ENCODE measurements around the gene HBP1. TPM values are rescaled to one million over a fixed set of nuclear protein-coding genes. Genes with fewer than 3 reads are reported as not detected.

HBP1 gene
- polyA plus RNA-seq, 4 donors, result 25.1 to 82.6 (median 36.7) TPM

- 70 to 91% (median 79%) methylated on average over 3 of the region's 3 CpGs for WGBS, 3 donors
- Histone ChIP-seq H3K27ac (ENCODE audit: low read depth in 1 of 3, low read length in 2 of 3) (no peak overlapping the region), H3K9me3 (ENCODE audit: control insufficient read depth in 2 of 2, insufficient read depth in 1 of 2, low read depth in 1 of 2, low read length in 1 of 2) (no peaks in the 10 kb centered on the region), H3K4me1 (ENCODE audit: control insufficient read depth in 3 of 3, insufficient read depth in 2 of 3, low read depth in 1 of 3, low read length in 2 of 3) (no peaks in the 10 kb centered on the region), H3K27me3 (ENCODE audit: control insufficient read depth in 3 of 3, insufficient read depth in 3 of 3, low read length in 3 of 3) (no peaks in the 10 kb centered on the region), H3K4me3 (ENCODE audit: low read depth in 1 of 3, low read length in 3 of 3) (no peak overlapping the region), H3K36me3 (ENCODE audit: control insufficient read depth in 3 of 3, insufficient read depth in 2 of 3, low read depth in 1 of 3, low read length in 3 of 3) (peaks cover 2 to 35% (median 18%) of the 10 kb centered on the region in 3 donors)
- FAIRE-seq (no peak), DNase-seq (no peak)
These were observed 37.9 kb downstream of the HBP1 start for GRCh38 chr7:107206706-107207105.

GRCh38 chr7:107207459-107207858 lies 38.7 kb downstream of the HBP1 start:
- no peaks in the 10 kb centered on the region for H3K27me3 ChIP-seq (ENCODE audit: control insufficient read depth in 3 of 3, insufficient read depth in 3 of 3, low read length in 3 of 3)
- 97 to 98% (median 98%) methylated on average over 5 of the region's 5 CpGs for WGBS, 3 donors
- no peak for FAIRE-seq

GRCh38 chr7:107208024-107208521 lies 39.3 kb downstream of the HBP1 start:
- FAIRE-seq (no peak), DNase-seq (no peak)
- Histone ChIP-seq H3K27me3 (ENCODE audit: control insufficient read depth in 3 of 3, insufficient read depth in 3 of 3, low read length in 3 of 3) (no peaks in the 10 kb centered on the region), H3K4me1 (ENCODE audit: control insufficient read depth in 3 of 3, insufficient read depth in 2 of 3, low read depth in 1 of 3, low read length in 2 of 3) (no peaks in the 10 kb centered on the region), H3K36me3 (ENCODE audit: control insufficient read depth in 3 of 3, insufficient read depth in 2 of 3, low read depth in 1 of 3, low read length in 3 of 3) (peaks cover 2 to 35% (median 13%) of the 10 kb centered on the region in 3 donors), H3K9me3 (ENCODE audit: control insufficient read depth in 2 of 2, insufficient read depth in 1 of 2, low read depth in 1 of 2, low read length in 1 of 2) (peaks cover 0 to under 1% of the 10 kb centered on the region in 2 donors), H3K4me3 (ENCODE audit: low read depth in 1 of 3, low read length in 3 of 3) (no peak overlapping the region), H3K27ac (ENCODE audit: low read depth in 1 of 3, low read length in 2 of 3) (no peak overlapping the region)
- 49 to 81% (median 76%) methylated on average over 3 of the region's 3 CpGs for WGBS, 3 donors

More at GRCh38 chr7:107207459-107207858, 38.7 kb downstream of the HBP1 start:
- H3K4me1 ChIP-seq (ENCODE audit: control insufficient read depth in 3 of 3, insufficient read depth in 2 of 3, low read depth in 1 of 3, low read length in 2 of 3), result no peaks in the 10 kb centered on the region
- no peak overlapping the region for H3K27ac ChIP-seq (ENCODE audit: low read depth in 1 of 3, low read length in 2 of 3)
- H3K9me3 ChIP-seq (ENCODE audit: control insufficient read depth in 2 of 2, insufficient read depth in 1 of 2, low read depth in 1 of 2, low read length in 1 of 2), result no peaks in the 10 kb centered on the region
- DNase-seq, result no peak
- peaks cover 2 to 33% (median 13%) of the 10 kb centered on the region in 3 donors for H3K36me3 ChIP-seq (ENCODE audit: control insufficient read depth in 3 of 3, insufficient read depth in 2 of 3, low read depth in 1 of 3, low read length in 3 of 3)
- no peak overlapping the region for H3K4me3 ChIP-seq (ENCODE audit: low read depth in 1 of 3, low read length in 3 of 3)

GRCh38 chr7:107208563-107208962 lies 39.8 kb downstream of the HBP1 start:
- FAIRE-seq (no peak), DNase-seq (no peak)
- peaks cover 2 to 40% (median 13%) of the 10 kb centered on the region in 3 donors for H3K36me3 ChIP-seq (ENCODE audit: control insufficient read depth in 3 of 3, insufficient read depth in 2 of 3, low read depth in 1 of 3, low read length in 3 of 3)
- no peaks in the 10 kb centered on the region for H3K4me1 ChIP-seq (ENCODE audit: control insufficient read depth in 3 of 3, insufficient read depth in 2 of 3, low read depth in 1 of 3, low read length in 2 of 3)
- H3K9me3 ChIP-seq (ENCODE audit: control insufficient read depth in 2 of 2, insufficient read depth in 1 of 2, low read depth in 1 of 2, low read length in 1 of 2), result peaks cover 0 to 6% of the 10 kb centered on the region in 2 donors
- H3K27ac ChIP-seq (ENCODE audit: low read depth in 1 of 3, low read length in 2 of 3), result peak overlapping the region in 1 of 3 donors; percentile 27
- no peaks in the 10 kb centered on the region for H3K27me3 ChIP-seq (ENCODE audit: control insufficient read depth in 3 of 3, insufficient read depth in 3 of 3, low read length in 3 of 3)
- H3K4me3 ChIP-seq (ENCODE audit: low read depth in 1 of 3, low read length in 3 of 3), result no peak overlapping the region
- WGBS, 3 donors, result 91 to 94% (median 94%) methylated on average over 5 of the region's 5 CpGs

- Histone ChIP-seq H3K27ac (ENCODE audit: low read depth in 1 of 3, low read length in 2 of 3) (no peak overlapping the region), H3K36me3 (ENCODE audit: control insufficient read depth in 3 of 3, insufficient read depth in 2 of 3, low read depth in 1 of 3, low read length in 3 of 3) (peaks cover 2 to 38% (median 13%) of the 10 kb centered on the region in 3 donors), H3K4me3 (ENCODE audit: low read depth in 1 of 3, low read length in 3 of 3) (no peak overlapping the region), H3K4me1 (ENCODE audit: control insufficient read depth in 3 of 3, insufficient read depth in 2 of 3, low read depth in 1 of 3, low read length in 2 of 3) (no peaks in the 10 kb centered on the region), H3K9me3 (ENCODE audit: control insufficient read depth in 2 of 2, insufficient read depth in 1 of 2, low read depth in 1 of 2, low read length in 1 of 2) (peaks cover 0 to 9% of the 10 kb centered on the region in 2 donors), H3K27me3 (ENCODE audit: control insufficient read depth in 3 of 3, insufficient read depth in 3 of 3, low read length in 3 of 3) (no peaks in the 10 kb centered on the region)
- whole genome bisulfite sequencing, 3 donors, result 89 to 92% (median 91%) methylated on average over 4 of the region's 4 CpGs
- DNase-seq (no peak), FAIRE-seq (no peak)
These were observed 40.8 kb downstream of the HBP1 start for GRCh38 chr7:107209565-107209964.

DNA sequence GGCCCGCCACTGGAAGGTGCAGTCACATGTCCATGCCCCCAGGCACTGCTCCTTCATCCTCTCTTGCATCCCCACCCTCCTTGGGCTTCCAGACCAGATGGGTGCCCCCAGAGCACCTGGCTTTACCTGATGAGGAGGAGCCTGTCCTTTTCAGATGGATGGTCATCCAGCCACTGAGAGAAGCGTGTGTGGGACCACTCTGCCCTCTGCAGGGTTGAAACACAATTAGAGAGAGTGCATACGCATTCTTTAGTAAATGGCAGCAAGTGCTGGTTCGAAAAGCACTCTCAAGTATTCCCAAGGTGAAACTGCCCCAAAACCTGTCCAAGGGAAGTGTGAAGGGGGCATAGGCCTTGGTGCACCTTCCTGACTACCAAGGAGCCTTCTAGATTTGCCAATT lies 41.6 kb downstream of the HBP1 start:
- H3K4me3 ChIP-seq (ENCODE audit: low read depth in 1 of 3, low read length in 3 of 3), result no peak overlapping the region
- no peaks in the 10 kb centered on the region for H3K4me1 ChIP-seq (ENCODE audit: control insufficient read depth in 3 of 3, insufficient read depth in 2 of 3, low read depth in 1 of 3, low read length in 2 of 3)
- no peak for FAIRE-seq
- H3K27me3 ChIP-seq (ENCODE audit: control insufficient read depth in 3 of 3, insufficient read depth in 3 of 3, low read length in 3 of 3), result no peaks in the 10 kb centered on the region
- H3K36me3 ChIP-seq (ENCODE audit: control insufficient read depth in 3 of 3, insufficient read depth in 2 of 3, low read depth in 1 of 3, low read length in 3 of 3), result peaks cover 2 to 37% (median 9%) of the 10 kb centered on the region in 3 donors
- WGBS, 3 donors, result 97 to 99% (median 98%) methylated on average over 4 of the region's 4 CpGs
- H3K9me3 ChIP-seq (ENCODE audit: control insufficient read depth in 2 of 2, insufficient read depth in 1 of 2, low read depth in 1 of 2, low read length in 1 of 2), result peaks cover 0 to 14% of the 10 kb centered on the region in 2 donors
- H3K27ac ChIP-seq (ENCODE audit: low read depth in 1 of 3, low read length in 2 of 3), result no peak overlapping the region
- DNase-seq, result no peak

GRCh38 chr7:107212725-107213124 lies 43.9 kb downstream of the HBP1 start:
- no peak overlapping the region for H3K27ac ChIP-seq (ENCODE audit: low read depth in 1 of 3, low read length in 2 of 3)
- no peaks in the 10 kb centered on the region for H3K27me3 ChIP-seq (ENCODE audit: control insufficient read depth in 3 of 3, insufficient read depth in 3 of 3, low read length in 3 of 3)
- WGBS, 3 donors, result 77 to 84% (median 82%) methylated on average over 2 of the region's 2 CpGs
- DNase-seq (no peak), FAIRE-seq (no peak)
- H3K36me3 ChIP-seq (ENCODE audit: control insufficient read depth in 3 of 3, insufficient read depth in 2 of 3, low read depth in 1 of 3, low read length in 3 of 3), result peaks cover 0 to 30% (median 4%) of the 10 kb centered on the region in 3 donors
- H3K9me3 ChIP-seq (ENCODE audit: control insufficient read depth in 2 of 2, insufficient read depth in 1 of 2, low read depth in 1 of 2, low read length in 1 of 2), result peaks cover 0 to 19% of the 10 kb centered on the region in 2 donors
- no peak overlapping the region for H3K4me3 ChIP-seq (ENCODE audit: low read depth in 1 of 3, low read length in 3 of 3)
- H3K4me1 ChIP-seq (ENCODE audit: control insufficient read depth in 3 of 3, insufficient read depth in 2 of 3, low read depth in 1 of 3, low read length in 2 of 3), result no peaks in the 10 kb centered on the region

DNA sequence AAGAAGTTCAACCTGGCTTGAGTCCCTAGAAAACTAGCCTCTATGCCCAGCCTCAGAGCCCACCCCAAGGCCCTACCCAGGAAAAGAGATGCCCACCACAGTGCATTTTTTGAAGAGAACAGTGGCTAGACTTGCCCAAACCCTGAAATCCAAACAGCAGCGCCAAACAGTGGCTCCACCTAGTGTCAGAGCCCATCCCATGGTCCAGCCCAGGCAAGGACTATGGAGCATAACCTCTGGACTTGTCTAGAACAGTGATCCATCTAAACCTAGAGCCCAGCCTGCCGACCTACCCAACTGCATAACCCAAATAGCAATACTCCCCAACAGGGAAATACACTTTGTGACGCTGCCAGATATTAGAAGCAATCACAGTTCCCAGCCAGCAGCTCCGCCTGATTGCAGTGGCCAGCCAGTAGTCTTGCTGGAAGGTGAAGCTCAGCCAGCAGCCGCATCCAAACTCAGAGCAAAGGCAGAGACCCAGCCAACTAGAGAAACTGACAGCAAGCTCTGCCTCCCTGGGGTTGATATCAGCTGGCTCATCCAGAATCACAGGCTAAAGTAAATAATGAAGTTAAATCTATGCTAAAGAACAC lies 44.5 kb downstream of the HBP1 start:
- WGBS, 3 donors, result 90 to 97% (median 92%) methylated on average over 5 of the region's 5 CpGs
- Histone ChIP-seq H3K36me3 (ENCODE audit: control insufficient read depth in 3 of 3, insufficient read depth in 2 of 3, low read depth in 1 of 3, low read length in 3 of 3) (peaks cover 0 to 30% (median 4%) of the 10 kb centered on the region in 3 donors), H3K27me3 (ENCODE audit: control insufficient read depth in 3 of 3, insufficient read depth in 3 of 3, low read length in 3 of 3) (no peaks in the 10 kb centered on the region), H3K9me3 (ENCODE audit: control insufficient read depth in 2 of 2, insufficient read depth in 1 of 2, low read depth in 1 of 2, low read length in 1 of 2) (peaks cover 0 to 19% of the 10 kb centered on the region in 2 donors), H3K4me3 (ENCODE audit: low read depth in 1 of 3, low read length in 3 of 3) (no peak overlapping the region), H3K4me1 (ENCODE audit: control insufficient read depth in 3 of 3, insufficient read depth in 2 of 3, low read depth in 1 of 3, low read length in 2 of 3) (no peaks in the 10 kb centered on the region), H3K27ac (ENCODE audit: low read depth in 1 of 3, low read length in 2 of 3) (no peak overlapping the region)
- FAIRE-seq, result no peak
- DNase-seq, result no peak

DNA sequence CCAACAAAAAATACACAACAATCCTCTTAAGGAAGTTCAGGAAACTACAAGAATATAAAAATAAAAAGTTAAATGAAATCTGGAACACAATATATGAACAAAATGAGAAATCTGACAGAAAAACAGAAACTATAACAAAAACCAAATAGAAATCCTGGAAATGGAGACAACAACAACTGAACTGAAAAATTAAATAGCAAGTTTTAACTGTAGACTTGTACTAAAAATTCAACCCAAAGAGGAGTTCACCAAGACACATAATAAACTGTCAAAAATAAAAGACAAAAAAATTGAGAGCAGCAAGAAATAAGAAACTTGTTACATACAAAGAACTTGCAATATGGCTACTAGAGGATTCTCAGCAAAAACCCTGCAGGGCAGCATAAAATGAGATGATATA lies 45.1 kb downstream of the HBP1 start:
- H3K36me3 ChIP-seq (ENCODE audit: control insufficient read depth in 3 of 3, insufficient read depth in 2 of 3, low read depth in 1 of 3, low read length in 3 of 3), result peaks cover 0 to 24% (median 4%) of the 10 kb centered on the region in 3 donors
- H3K27ac ChIP-seq (ENCODE audit: low read depth in 1 of 3, low read length in 2 of 3), result no peak overlapping the region
- peaks cover 0 to 19% of the 10 kb centered on the region in 2 donors for H3K9me3 ChIP-seq (ENCODE audit: control insufficient read depth in 2 of 2, insufficient read depth in 1 of 2, low read depth in 1 of 2, low read length in 1 of 2)
- FAIRE-seq (peak; percentile 19), DNase-seq (no peak)
- no peaks in the 10 kb centered on the region for H3K27me3 ChIP-seq (ENCODE audit: control insufficient read depth in 3 of 3, insufficient read depth in 3 of 3, low read length in 3 of 3)
- no peak overlapping the region for H3K4me3 ChIP-seq (ENCODE audit: low read depth in 1 of 3, low read length in 3 of 3)
- H3K4me1 ChIP-seq (ENCODE audit: control insufficient read depth in 3 of 3, insufficient read depth in 2 of 3, low read depth in 1 of 3, low read length in 2 of 3), result no peaks in the 10 kb centered on the region

Measured in small intestine (tissue), 7 donors.